ENCODE results near the gene CHST6.
"Not testable (repeated sequence)": the region's sequence is repeated elsewhere in the genome, so short reads cannot be mapped to it uniquely, and the experiment has no call there.

- not testable (repeated sequence) for TF ChIP-seq CTCF (IDR thresholded peaks at IDR 0.05; ENCODE audit: low read depth, low read length, poor library complexity, severe bottlenecking); EZH2phosphoT487 (IDR thresholded peaks at IDR 0.05; ENCODE audit: borderline replicate concordance, low read length)
Measured at GRCh38 chr16:75501820-75502219, 6.6 kb upstream of the CHST6 start.
